SU-DHL-6 (cell line): ENCODE measurements around the gene CRYBG3.

ENCODE experiments used
- EZH2phosphoT487 ChIP-seq: fragments of 200-600 bp; sonication (generic), shearing (Covaris generic); conservative IDR thresholded peaks from 2 replicates; pipeline ENCODE4 v1.6.1; 2018; ENCODE audit warnings: mild to moderate bottlenecking, antibody characterized with exemption, low read length, moderate library complexity, mixed read lengths
- TF ChIP-seq, protein P1 (sequence below): fragments of 200-600 bp; sonication (generic); IDR thresholded peaks from one replicate; pipeline ENCODE4 v1.5.1; 2017; ENCODE audit warnings: antibody characterized with exemption, mild to moderate bottlenecking, low read length, moderate library complexity; ENCODE audit not compliant: insufficient read depth, poor library complexity, severe bottlenecking

DNA sequence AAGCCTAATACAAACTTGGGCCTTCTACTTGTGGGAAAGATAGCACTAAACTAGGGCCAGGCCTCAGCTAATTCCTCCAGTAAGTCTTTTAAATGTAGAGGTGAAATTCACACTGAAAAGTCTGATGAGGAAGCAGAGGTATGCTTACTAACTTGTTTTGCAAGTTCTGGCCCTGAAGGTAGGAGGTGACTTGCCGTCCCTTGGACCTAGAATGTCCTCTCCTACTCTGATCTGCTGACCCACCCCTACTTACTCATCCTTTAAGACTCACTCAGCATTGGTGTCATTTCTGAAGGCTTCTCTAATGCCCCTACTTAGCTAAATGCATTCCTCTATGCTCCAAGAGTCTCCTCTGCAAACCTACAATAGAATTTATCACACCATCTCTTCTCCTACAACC, 131.1 kb downstream of the CRYBG3 start:
- TF ChIP-seq, protein P1, sequence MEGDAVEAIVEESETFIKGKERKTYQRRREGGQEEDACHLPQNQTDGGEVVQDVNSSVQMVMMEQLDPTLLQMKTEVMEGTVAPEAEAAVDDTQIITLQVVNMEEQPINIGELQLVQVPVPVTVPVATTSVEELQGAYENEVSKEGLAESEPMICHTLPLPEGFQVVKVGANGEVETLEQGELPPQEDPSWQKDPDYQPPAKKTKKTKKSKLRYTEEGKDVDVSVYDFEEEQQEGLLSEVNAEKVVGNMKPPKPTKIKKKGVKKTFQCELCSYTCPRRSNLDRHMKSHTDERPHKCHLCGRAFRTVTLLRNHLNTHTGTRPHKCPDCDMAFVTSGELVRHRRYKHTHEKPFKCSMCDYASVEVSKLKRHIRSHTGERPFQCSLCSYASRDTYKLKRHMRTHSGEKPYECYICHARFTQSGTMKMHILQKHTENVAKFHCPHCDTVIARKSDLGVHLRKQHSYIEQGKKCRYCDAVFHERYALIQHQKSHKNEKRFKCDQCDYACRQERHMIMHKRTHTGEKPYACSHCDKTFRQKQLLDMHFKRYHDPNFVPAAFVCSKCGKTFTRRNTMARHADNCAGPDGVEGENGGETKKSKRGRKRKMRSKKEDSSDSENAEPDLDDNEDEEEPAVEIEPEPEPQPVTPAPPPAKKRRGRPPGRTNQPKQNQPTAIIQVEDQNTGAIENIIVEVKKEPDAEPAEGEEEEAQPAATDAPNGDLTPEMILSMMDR = no peak
- TF ChIP-seq EZH2phosphoT487 = no peak
